ENCODE measurements around the gene SFRP2.

The SFRP2 gene

DNA sequence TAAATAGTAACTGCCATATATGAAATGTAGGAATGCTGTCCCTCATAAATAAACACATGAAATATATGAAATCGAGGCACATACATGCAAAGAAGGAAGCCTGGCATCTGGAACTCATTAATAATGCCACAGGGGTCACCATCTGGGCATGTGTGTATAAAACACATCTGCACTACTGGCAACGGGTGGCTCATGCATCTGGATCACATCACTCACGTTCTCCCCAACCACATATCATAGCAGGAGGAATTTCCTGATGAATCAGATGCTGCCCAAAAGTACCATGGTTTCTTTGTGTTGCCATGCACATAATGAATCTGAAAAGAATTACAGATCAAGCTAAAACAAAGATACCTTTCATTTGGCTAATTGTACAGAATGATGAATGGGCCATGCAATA lies 57.6 kb downstream of the SFRP2 start:
- TF ChIP-seq, protein P1, sequence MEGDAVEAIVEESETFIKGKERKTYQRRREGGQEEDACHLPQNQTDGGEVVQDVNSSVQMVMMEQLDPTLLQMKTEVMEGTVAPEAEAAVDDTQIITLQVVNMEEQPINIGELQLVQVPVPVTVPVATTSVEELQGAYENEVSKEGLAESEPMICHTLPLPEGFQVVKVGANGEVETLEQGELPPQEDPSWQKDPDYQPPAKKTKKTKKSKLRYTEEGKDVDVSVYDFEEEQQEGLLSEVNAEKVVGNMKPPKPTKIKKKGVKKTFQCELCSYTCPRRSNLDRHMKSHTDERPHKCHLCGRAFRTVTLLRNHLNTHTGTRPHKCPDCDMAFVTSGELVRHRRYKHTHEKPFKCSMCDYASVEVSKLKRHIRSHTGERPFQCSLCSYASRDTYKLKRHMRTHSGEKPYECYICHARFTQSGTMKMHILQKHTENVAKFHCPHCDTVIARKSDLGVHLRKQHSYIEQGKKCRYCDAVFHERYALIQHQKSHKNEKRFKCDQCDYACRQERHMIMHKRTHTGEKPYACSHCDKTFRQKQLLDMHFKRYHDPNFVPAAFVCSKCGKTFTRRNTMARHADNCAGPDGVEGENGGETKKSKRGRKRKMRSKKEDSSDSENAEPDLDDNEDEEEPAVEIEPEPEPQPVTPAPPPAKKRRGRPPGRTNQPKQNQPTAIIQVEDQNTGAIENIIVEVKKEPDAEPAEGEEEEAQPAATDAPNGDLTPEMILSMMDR (IDR thresholded peaks at IDR 0.05; ENCODE audit: low read depth, low read length), result no peak
- no peak for TF ChIP-seq POLR2A (IDR thresholded peaks at IDR 0.05; ENCODE audit: extremely low read depth, insufficient read length)
- DNase-seq (ENCODE audit: low read depth), result peak; percentile 25

More for the DNA sequence above, 57.6 kb downstream of the SFRP2 start:
- no peak overlapping the region for H3K4me3 ChIP-seq (ENCODE audit: low read depth, low read length)
